Measurements from ENCODE around the gene NTRK3. TPM values are rescaled to one million over a fixed set of nuclear protein-coding genes. Genes with fewer than 3 reads are reported as not detected.

Gene NTRK3
- total RNA-seq, 1 donor from 2014 or later, result not detected

DNA sequence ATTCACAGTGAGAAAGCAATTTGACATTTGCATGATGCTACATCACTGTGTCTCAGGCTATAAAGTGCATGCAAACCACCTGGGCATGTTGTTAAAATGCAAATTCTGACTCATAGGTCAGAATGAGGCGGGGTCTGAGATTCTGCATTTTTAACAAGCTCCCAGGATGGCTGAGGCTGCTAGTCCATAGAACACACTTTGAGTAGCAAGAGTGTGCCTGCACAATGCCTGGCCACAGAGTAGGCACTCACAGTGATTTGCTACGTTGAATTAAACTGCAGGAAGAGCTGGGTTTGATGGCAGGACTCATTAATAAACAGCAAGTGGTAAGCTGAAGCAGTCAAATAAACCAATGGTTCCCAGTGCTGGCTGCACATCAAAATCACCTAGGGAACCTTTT lies 48.1 kb downstream of the NTRK3 start:
- Mint-ChIP-seq H3K4me1 (no peaks in the 10 kb centered on the region), H3K27ac (no peak overlapping the region), H3K9me3 (no peaks in the 10 kb centered on the region), H3K36me3 (ENCODE audit: low read depth) (no peaks in the 10 kb centered on the region), H3K4me3 (no peak overlapping the region), H3K27me3 (peaks cover 7% of the 10 kb centered on the region)
- intact Hi-C loops (cut with micrococcal nuclease), result no loop called here
- ATAC-seq (ENCODE audit: low read depth) (no peak), DNase-seq (no peak)
- TF ChIP-seq, protein P1, sequence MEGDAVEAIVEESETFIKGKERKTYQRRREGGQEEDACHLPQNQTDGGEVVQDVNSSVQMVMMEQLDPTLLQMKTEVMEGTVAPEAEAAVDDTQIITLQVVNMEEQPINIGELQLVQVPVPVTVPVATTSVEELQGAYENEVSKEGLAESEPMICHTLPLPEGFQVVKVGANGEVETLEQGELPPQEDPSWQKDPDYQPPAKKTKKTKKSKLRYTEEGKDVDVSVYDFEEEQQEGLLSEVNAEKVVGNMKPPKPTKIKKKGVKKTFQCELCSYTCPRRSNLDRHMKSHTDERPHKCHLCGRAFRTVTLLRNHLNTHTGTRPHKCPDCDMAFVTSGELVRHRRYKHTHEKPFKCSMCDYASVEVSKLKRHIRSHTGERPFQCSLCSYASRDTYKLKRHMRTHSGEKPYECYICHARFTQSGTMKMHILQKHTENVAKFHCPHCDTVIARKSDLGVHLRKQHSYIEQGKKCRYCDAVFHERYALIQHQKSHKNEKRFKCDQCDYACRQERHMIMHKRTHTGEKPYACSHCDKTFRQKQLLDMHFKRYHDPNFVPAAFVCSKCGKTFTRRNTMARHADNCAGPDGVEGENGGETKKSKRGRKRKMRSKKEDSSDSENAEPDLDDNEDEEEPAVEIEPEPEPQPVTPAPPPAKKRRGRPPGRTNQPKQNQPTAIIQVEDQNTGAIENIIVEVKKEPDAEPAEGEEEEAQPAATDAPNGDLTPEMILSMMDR (IDR thresholded peaks at IDR 0.05), result no peak
- ChIA-PET CTCF (no interaction called here), POLR2A (no interaction called here)

DNA sequence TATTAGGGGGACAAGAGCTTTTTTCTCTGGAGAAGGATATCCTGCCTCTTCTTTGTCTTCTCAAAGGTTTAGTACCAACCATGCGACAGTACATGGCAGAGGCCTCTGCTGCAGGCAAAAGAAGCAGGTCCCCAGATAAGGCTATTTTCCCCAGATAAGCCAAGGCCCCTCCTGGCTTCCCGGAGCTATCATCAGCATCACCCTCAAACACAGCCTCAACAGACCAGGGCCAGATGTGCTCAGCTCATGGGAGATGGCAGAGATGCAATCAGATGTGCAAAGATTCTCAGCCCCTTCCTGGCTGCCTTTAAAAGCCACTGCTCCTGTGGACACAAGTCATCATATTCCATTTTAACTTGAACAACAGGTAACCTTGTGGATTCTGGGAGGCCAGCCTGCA lies 49.0 kb downstream of the NTRK3 start:
- ChIA-PET CTCF (no interaction called here), POLR2A (no interaction called here)
- DNase-seq (no peak), ATAC-seq (ENCODE audit: low read depth) (no peak)
- intact Hi-C loops (cut with micrococcal nuclease), result no loop called here
- no peaks in the 10 kb centered on the region for H3K36me3 Mint-ChIP-seq (ENCODE audit: low read depth)
- peaks cover 7% of the 10 kb centered on the region for H3K27me3 Mint-ChIP-seq
- no peak overlapping the region for H3K27ac Mint-ChIP-seq
- no peaks in the 10 kb centered on the region for H3K9me3 Mint-ChIP-seq
- H3K4me1 Mint-ChIP-seq, result no peaks in the 10 kb centered on the region
- no peak overlapping the region for H3K4me3 Mint-ChIP-seq
- TF ChIP-seq, protein P1 (IDR thresholded peaks at IDR 0.05), result no peak

DNA sequence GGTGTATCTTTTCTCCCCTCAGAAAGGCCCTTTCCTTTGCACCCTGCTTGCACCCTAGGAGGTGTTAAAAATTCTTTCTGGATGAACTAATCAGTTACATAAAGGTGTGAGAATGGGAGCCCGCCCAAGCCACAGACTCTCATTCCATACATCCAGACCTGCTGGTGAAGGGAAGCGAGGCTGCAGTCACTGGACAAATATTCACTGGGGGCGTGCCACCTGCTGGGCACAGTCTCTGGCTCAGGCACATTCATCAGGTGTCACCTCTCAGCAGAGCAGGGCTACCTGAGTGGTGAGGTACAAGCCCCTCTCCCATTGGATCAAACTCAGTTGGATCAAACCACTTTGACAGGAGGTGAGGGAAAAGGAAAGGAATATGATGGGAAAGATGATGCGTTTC lies 52.0 kb downstream of the NTRK3 start:
- CTCF ChIA-PET, result no interaction called here
- no peaks in the 10 kb centered on the region for H3K4me1 Mint-ChIP-seq
- TF ChIP-seq, protein P1 (IDR thresholded peaks at IDR 0.05), result no peak
- peaks cover 7% of the 10 kb centered on the region for H3K27me3 Mint-ChIP-seq
- no peaks in the 10 kb centered on the region for H3K36me3 Mint-ChIP-seq (ENCODE audit: low read depth)
- no peak for DNase-seq
- H3K9me3 Mint-ChIP-seq, result no peaks in the 10 kb centered on the region
- no peak for ATAC-seq (ENCODE audit: low read depth)
- no peak overlapping the region for H3K27ac Mint-ChIP-seq
- intact Hi-C loops (cut with micrococcal nuclease), result no loop called here
- POLR2A ChIA-PET, result no interaction called here
- no peak overlapping the region for H3K4me3 Mint-ChIP-seq

DNA sequence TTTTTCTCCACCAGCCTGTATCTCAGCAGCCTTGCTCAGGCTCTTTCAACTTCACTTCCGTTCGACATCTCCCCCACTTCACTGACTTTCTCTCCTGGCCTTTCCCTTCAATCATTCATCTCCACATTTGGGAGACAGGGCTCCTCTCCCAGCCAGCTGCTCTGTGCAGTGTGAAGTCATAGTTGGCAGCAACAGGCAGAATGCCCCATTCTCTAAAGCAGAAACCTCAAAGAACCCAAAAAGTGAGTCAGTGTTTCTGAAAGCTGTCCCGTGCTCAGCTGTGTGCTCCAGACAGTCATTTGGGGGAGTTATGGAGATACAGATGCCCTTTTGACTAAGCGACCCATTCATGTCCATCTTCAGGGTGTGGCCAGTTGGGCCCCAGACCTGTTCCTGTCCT lies 54.3 kb downstream of the NTRK3 start:
- Mint-ChIP-seq H3K27ac (no peak overlapping the region), H3K4me1 (no peaks in the 10 kb centered on the region), H3K27me3 (no peaks in the 10 kb centered on the region), H3K4me3 (no peak overlapping the region), H3K36me3 (ENCODE audit: low read depth) (no peaks in the 10 kb centered on the region), H3K9me3 (no peaks in the 10 kb centered on the region)
- TF ChIP-seq, protein P1 (IDR thresholded peaks at IDR 0.05), result no peak
- intact Hi-C loops (cut with micrococcal nuclease), result no loop called here
- ChIA-PET CTCF (no interaction called here), POLR2A (no interaction called here)
- ATAC-seq (ENCODE audit: low read depth) (no peak), DNase-seq (no peak)

DNA sequence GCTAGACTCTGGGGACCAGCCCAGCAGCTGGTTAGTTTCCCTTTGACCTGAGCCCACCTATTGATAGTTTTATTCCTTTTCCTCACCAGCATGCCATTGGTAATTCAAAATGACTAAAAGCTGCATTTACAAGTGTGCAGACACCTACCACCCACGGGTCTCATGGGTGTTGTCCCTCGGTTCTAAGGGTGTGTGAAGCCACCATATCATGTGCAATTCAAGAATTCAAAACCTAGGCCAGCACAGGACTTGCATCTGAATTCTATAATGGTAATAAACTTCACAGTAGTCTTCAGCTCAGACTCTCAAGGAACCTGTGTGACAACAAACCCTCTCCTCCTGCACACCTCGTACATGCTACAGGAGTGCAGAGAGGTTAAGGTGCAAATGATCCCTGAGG lies 55.3 kb downstream of the NTRK3 start:
- H3K4me1 Mint-ChIP-seq, result no peaks in the 10 kb centered on the region
- POLR2A ChIA-PET, result no interaction called here
- intact Hi-C loops (cut with micrococcal nuclease), result no loop called here
- peaks cover 2% of the 10 kb centered on the region for H3K9me3 Mint-ChIP-seq
- DNase-seq, result no peak
- TF ChIP-seq, protein P1 (IDR thresholded peaks at IDR 0.05), result no peak
- H3K36me3 Mint-ChIP-seq (ENCODE audit: low read depth), result no peaks in the 10 kb centered on the region
- no peak overlapping the region for H3K4me3 Mint-ChIP-seq
- CTCF ChIA-PET, result no interaction called here
- H3K27ac Mint-ChIP-seq, result no peak overlapping the region
- no peak for ATAC-seq (ENCODE audit: low read depth)
- H3K27me3 Mint-ChIP-seq, result no peaks in the 10 kb centered on the region

Data from activated B cell treated with CpG ODN at 0.5 μM for 24 hours (primary cell).